ENCODE data around the gene ENTREP3.
"Not testable (repeated sequence)": the region's sequence is repeated elsewhere in the genome, so short reads cannot be mapped to it uniquely, and the experiment has no call there.

DNA sequence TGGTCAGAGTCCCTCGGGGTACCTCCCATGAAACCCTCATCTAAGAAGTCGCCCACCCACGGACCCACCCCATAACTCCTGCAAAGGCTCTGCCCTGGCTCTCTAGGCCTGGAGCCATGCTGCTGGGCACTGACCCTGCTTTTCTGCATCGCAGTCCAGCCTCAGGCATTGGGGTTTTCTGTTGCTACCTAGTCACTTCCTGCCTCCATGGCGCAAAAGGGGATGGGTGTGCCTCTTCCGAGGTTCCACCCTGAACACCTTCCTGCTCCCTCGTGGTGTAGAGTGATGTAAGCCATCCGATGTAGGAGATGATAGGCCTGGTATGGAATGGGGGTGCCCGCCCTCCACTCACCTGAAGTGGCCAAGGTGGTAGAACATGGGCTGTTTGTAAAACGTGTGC is 40.6 kb downstream of the ENTREP3 start:
- TF ChIP-seq, protein P1, sequence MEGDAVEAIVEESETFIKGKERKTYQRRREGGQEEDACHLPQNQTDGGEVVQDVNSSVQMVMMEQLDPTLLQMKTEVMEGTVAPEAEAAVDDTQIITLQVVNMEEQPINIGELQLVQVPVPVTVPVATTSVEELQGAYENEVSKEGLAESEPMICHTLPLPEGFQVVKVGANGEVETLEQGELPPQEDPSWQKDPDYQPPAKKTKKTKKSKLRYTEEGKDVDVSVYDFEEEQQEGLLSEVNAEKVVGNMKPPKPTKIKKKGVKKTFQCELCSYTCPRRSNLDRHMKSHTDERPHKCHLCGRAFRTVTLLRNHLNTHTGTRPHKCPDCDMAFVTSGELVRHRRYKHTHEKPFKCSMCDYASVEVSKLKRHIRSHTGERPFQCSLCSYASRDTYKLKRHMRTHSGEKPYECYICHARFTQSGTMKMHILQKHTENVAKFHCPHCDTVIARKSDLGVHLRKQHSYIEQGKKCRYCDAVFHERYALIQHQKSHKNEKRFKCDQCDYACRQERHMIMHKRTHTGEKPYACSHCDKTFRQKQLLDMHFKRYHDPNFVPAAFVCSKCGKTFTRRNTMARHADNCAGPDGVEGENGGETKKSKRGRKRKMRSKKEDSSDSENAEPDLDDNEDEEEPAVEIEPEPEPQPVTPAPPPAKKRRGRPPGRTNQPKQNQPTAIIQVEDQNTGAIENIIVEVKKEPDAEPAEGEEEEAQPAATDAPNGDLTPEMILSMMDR (conservative IDR thresholded peaks at IDR 0.05), result not testable (repeated sequence)
- TF ChIP-seq ZFX (IDR thresholded peaks at IDR 0.05), result not testable (repeated sequence)

Data from C4-2B (cell line).